Stomach (tissue), 4 donors: ENCODE data around the gene CASP1.

Experiments used
- CTCF ChIP-seq, 7 experiments: fragments of 450-650 bp in 4 of 7; fragments of 200-600 bp in 3 of 7; sonication (generic) in 3 of 7; IDR thresholded peaks; one replicate each; pipeline ENCODE4 v1.5.1; 2016 to 2019; ENCODE audit warnings: antibody characterized with exemption in 7 of 7, control low read depth in 2 of 7, mild to moderate bottlenecking in 1 of 7
- EP300 ChIP-seq: sonication (generic); formaldehyde crosslinking; IDR thresholded peaks from one replicate; pipeline ENCODE4 v1.6.1; 2017; ENCODE audit warnings: antibody characterized with exemption
- POLR2A ChIP-seq, 4 donors: fragments of 450-650 bp; IDR thresholded peaks; one replicate each; pipeline ENCODE4 v1.6.1; 2016; ENCODE audit warnings: antibody characterized with exemption in 4 of 4, control low read depth in 2 of 4, mild to moderate bottlenecking in 1 of 4, moderate library complexity in 1 of 4

GRCh38 chr11:105073456-105074165 is 38.7 kb upstream of the CASP1 start:
- TF ChIP-seq POLR2A (IDR thresholded peaks at IDR 0.05), result no peak
- TF ChIP-seq CTCF (IDR thresholded peaks at IDR 0.05), result no peak
- TF ChIP-seq EP300, result no peak
